Effector memory CD8-positive, alpha-beta T cell (primary cell): ENCODE measurements around the gene DGKZ.

Experiments
- ATAC-seq: fragments of 150-1000 bp; cut with Tn5 transposase; replicated peaks from 2 replicates; pipeline ENCODE4 v1.10.0; 2021; ENCODE audit warnings: mild to moderate bottlenecking, moderate library complexity
- DNase-seq, 3 experiments: peaks; one replicate each; pipeline ENCODE4 v3.0.0; 2021
- H3K27ac Mint-ChIP-seq, 2 donors: one replicate each; pipeline ENCODE4 v1.8.0; 2022; ENCODE audit warnings: mild to moderate bottlenecking in 2 of 2, mixed read lengths in 2 of 2, moderate library complexity in 2 of 2
- H3K27me3 Mint-ChIP-seq, 2 donors: one replicate each; pipeline ENCODE4 v1.8.0; 2022; ENCODE audit warnings: mixed read lengths in 2 of 2
- H3K36me3 Mint-ChIP-seq: one replicate; pipeline ENCODE4 v1.8.0; 2022; ENCODE audit warnings: mild to moderate bottlenecking, moderate library complexity, mixed read lengths; ENCODE audit not compliant: insufficient read depth
- H3K4me1 Mint-ChIP-seq, 2 donors: one replicate each; pipeline ENCODE4 v1.8.0; 2022; ENCODE audit warnings: low read depth in 2 of 2, mixed read lengths in 2 of 2
- H3K4me3 Mint-ChIP-seq, 2 donors: one replicate each; pipeline ENCODE4 v1.8.0; 2022; ENCODE audit warnings: mild to moderate bottlenecking in 2 of 2, mixed read lengths in 2 of 2, moderate library complexity in 2 of 2
- H3K9me3 Mint-ChIP-seq, 2 donors: one replicate each; pipeline ENCODE4 v1.8.0; 2022; ENCODE audit warnings: mixed read lengths in 2 of 2

Gene DGKZ

DNA sequence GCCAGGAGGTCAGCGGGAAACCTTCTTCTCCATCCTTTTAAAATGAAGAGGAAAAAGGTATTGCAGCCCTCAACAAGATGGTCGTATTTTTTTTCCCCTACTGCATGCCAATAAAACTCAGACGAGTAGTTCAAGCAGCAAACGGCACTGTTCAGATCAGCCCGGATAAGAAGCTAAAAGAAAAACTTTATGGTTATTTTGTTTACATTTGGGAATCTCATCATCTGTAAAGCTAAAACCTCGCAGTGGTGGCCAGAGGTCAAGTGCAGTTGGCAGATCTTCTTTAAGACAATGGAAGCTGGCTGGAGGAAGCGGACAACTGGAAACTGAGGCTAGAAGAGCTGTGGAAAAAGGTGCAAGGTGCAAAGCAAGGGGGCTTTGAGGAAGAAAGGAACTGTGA is 75.3 kb downstream of the DGKZ start:
- Mint-ChIP-seq H3K27ac (no peak overlapping the region), H3K9me3 (no peaks in the 10 kb centered on the region), H3K36me3 (peaks cover 28% of the 10 kb centered on the region)

GRCh38 chr11:46426233-46426991 is 79.1 kb downstream of the DGKZ start:
- Mint-ChIP-seq H3K4me1 (peaks cover 0 to 2% of the 10 kb centered on the region in 2 donors), H3K9me3 (no peaks in the 10 kb centered on the region), H3K4me3 (no peak overlapping the region), H3K27ac (no peak overlapping the region), H3K36me3 (peaks cover 43% of the 10 kb centered on the region), H3K27me3 (no peaks in the 10 kb centered on the region)
- no peak for DNase-seq
- ATAC-seq, result no peak

More for the DNA sequence above, 75.3 kb downstream of the DGKZ start:
- ATAC-seq (no peak), DNase-seq (no peak)
- no peak overlapping the region for H3K4me3 Mint-ChIP-seq
- H3K27me3 Mint-ChIP-seq, result no peaks in the 10 kb centered on the region
- H3K4me1 Mint-ChIP-seq, result peaks cover 0 to 2% of the 10 kb centered on the region in 2 donors

DNA sequence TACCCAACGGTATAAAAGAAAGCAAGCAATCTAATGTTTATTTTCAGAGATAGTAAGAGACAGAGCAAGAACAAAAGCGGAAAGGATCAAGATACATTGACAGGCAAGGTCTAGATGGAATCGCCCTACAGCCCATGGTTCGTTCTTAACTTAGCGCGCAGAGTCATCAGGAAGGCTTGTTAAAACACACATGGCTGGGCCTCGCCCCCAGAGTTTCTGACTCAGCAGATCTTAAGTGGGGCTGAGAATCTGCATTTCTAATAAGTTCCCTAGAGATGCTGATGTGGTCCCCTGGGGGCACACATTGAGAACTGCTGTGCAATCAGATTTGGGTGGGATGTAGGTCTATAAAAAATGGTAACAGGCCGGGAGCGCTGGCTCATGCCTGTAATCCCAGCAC is 80.1 kb downstream of the DGKZ start:
- H3K27ac Mint-ChIP-seq, result no peak overlapping the region
- H3K36me3 Mint-ChIP-seq, result peaks cover 46% of the 10 kb centered on the region
- no peaks in the 10 kb centered on the region for H3K9me3 Mint-ChIP-seq
- DNase-seq (no peak), ATAC-seq (no peak)
- H3K4me1 Mint-ChIP-seq, result no peaks in the 10 kb centered on the region
- H3K27me3 Mint-ChIP-seq, result no peaks in the 10 kb centered on the region
- H3K4me3 Mint-ChIP-seq, result no peak overlapping the region

DNA sequence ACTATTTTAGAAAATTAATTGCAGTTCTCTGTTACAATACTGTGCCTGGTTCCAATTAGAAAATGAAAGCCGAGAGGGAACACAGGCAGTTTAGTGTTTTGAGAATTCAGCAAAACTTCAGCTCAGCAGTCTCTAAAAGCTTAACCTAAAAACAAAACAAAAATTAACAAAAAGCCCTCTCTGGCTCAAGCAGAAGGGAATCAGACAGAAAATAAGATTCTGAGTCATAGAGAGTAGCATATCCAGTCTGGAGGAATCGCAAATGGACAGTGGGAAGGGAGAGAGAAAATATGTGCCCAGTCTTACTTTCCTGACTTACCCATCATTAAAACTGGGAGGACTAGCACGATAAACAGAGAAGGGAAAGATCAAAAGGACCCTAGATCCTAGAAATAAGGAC is 82.5 kb downstream of the DGKZ start:
- peaks cover 54% of the 10 kb centered on the region for H3K36me3 Mint-ChIP-seq
- ATAC-seq (no peak), DNase-seq (no peak)
- no peak overlapping the region for H3K4me3 Mint-ChIP-seq
- no peaks in the 10 kb centered on the region for H3K27me3 Mint-ChIP-seq
- H3K9me3 Mint-ChIP-seq, result no peaks in the 10 kb centered on the region
- H3K4me1 Mint-ChIP-seq, result no peaks in the 10 kb centered on the region
- no peak overlapping the region for H3K27ac Mint-ChIP-seq
